HepG2 (cell line): ENCODE results near the gene PPIP5K1.

Experiments
- FOSL1 ChIP-seq: sonication (generic); formaldehyde crosslinking; IDR thresholded peaks from 2 replicates; pipeline ENCODE4 v1.9.0; 2021; ENCODE audit warnings: missing genetic modification reagents, borderline replicate concordance
- NFE2L2 ChIP-seq: fragments of 150-350 bp; IDR thresholded peaks from 2 replicates; pipeline ENCODE4 v1.6.1; 2014; ENCODE audit warnings: low read length
- SIN3A ChIP-seq: IDR thresholded peaks from 2 replicates; pipeline ENCODE4 v1.6.1; 2011; ENCODE audit warnings: low read depth, mild to moderate bottlenecking, control low read depth, low read length, borderline replicate concordance
- SMAD1 ChIP-seq: sonication (generic); formaldehyde crosslinking; IDR thresholded peaks from 2 replicates; pipeline ENCODE4 v1.4.0; 2020; ENCODE audit warnings: missing genetic modification reagents, low read depth, mild to moderate bottlenecking, borderline replicate concordance
- SRSF9 ChIP-seq: fragments of 200-400 bp; formaldehyde crosslinking; IDR thresholded peaks from 2 replicates; pipeline ENCODE4 v1.6.1; 2018; ENCODE audit warnings: borderline replicate concordance, mild to moderate bottlenecking, low read depth, low read length; ENCODE audit not compliant: insufficient read depth, poor library complexity, severe bottlenecking
- SUZ12 ChIP-seq: fragments of 150-350 bp; IDR thresholded peaks from 2 replicates; pipeline ENCODE4 v1.6.1; 2014; ENCODE audit warnings: low read depth, low read length
- ZFP37 ChIP-seq: sonication (generic); formaldehyde crosslinking; IDR thresholded peaks from 2 replicates; pipeline ENCODE4 v1.4.0; 2020; ENCODE audit warnings: missing genetic modification reagents, borderline replicate concordance
- TF ChIP-seq, protein P1 (sequence below): sonication (generic); formaldehyde crosslinking; IDR thresholded peaks from 2 replicates; pipeline ENCODE4 v1.8.0; 2022; ENCODE audit warnings: mild to moderate bottlenecking, missing genetic modification reagents
- TF ChIP-seq, protein P2 (sequence below), 2 experiments: sonication (generic) in 1 of 2; formaldehyde crosslinking in 1 of 2; IDR thresholded peaks; 2 replicates each; pipeline versions ENCODE4 v1.6.1 to v1.9.0; 2014 to 2022; ENCODE audit warnings: antibody characterized with exemption in 1 of 2, borderline replicate concordance in 1 of 2, inconsistent platforms in 1 of 2, low read depth in 1 of 2, missing genetic modification reagents in 1 of 2
- TF ChIP-seq, protein P3 (sequence below): sonication (generic); formaldehyde crosslinking; IDR thresholded peaks from 2 replicates; pipeline ENCODE4 v1.5.0; 2020; ENCODE audit warnings: mild to moderate bottlenecking, missing genetic modification reagents, moderate library complexity
- TF ChIP-seq, protein P4 (sequence below), 2 experiments: IDR thresholded peaks; 2 replicates each; pipeline ENCODE4 v1.6.1; 2011 to 2012; ENCODE audit warnings: low read length in 2 of 2, borderline replicate concordance in 1 of 2, low read depth in 1 of 2, mild to moderate bottlenecking in 1 of 2, moderate library complexity in 1 of 2

DNA sequence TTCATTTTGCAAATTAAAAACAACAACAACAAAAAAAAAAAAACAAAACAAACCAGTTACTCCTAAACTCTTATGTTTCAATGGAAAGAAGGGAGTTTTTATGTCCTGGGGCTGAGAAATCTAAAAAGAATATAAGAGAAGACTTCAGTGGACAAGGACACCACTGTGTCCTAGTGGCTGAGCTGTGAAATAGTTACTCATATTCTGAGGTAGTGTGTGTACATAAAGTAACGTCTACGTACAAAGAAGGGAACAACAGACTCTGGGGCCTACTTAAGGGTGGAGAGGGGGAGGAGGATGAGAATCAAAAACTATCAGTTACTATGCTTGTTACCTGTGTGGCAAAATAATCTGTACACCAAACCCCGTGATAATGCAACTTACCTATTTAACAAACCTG, 91.0 kb downstream of the PPIP5K1 start:
- TF ChIP-seq ZFP37 (CRISPR knock-in tag) (no peak), SIN3A (no peak), NFE2L2 (no peak), SRSF9 (no peak), SMAD1 (CRISPR knock-in tag) (no peak), SUZ12 (no peak), FOSL1 (CRISPR knock-in tag) (no peak)
- TF ChIP-seq, protein P1, sequence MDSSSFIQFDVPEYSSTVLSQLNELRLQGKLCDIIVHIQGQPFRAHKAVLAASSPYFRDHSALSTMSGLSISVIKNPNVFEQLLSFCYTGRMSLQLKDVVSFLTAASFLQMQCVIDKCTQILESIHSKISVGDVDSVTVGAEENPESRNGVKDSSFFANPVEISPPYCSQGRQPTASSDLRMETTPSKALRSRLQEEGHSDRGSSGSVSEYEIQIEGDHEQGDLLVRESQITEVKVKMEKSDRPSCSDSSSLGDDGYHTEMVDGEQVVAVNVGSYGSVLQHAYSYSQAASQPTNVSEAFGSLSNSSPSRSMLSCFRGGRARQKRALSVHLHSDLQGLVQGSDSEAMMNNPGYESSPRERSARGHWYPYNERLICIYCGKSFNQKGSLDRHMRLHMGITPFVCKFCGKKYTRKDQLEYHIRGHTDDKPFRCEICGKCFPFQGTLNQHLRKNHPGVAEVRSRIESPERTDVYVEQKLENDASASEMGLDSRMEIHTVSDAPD (CRISPR knock-in tag) = no peak
- TF ChIP-seq, protein P2, sequence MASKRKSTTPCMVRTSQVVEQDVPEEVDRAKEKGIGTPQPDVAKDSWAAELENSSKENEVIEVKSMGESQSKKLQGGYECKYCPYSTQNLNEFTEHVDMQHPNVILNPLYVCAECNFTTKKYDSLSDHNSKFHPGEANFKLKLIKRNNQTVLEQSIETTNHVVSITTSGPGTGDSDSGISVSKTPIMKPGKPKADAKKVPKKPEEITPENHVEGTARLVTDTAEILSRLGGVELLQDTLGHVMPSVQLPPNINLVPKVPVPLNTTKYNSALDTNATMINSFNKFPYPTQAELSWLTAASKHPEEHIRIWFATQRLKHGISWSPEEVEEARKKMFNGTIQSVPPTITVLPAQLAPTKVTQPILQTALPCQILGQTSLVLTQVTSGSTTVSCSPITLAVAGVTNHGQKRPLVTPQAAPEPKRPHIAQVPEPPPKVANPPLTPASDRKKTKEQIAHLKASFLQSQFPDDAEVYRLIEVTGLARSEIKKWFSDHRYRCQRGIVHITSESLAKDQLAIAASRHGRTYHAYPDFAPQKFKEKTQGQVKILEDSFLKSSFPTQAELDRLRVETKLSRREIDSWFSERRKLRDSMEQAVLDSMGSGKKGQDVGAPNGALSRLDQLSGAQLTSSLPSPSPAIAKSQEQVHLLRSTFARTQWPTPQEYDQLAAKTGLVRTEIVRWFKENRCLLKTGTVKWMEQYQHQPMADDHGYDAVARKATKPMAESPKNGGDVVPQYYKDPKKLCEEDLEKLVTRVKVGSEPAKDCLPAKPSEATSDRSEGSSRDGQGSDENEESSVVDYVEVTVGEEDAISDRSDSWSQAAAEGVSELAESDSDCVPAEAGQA (IDR thresholded peaks at IDR 0.05; ENCODE audit: low read depth) = no peak
- TF ChIP-seq, protein P2 (CRISPR knock-in tag; IDR thresholded peaks at IDR 0.05; ENCODE audit: borderline replicate concordance) = no peak
- TF ChIP-seq, protein P3, sequence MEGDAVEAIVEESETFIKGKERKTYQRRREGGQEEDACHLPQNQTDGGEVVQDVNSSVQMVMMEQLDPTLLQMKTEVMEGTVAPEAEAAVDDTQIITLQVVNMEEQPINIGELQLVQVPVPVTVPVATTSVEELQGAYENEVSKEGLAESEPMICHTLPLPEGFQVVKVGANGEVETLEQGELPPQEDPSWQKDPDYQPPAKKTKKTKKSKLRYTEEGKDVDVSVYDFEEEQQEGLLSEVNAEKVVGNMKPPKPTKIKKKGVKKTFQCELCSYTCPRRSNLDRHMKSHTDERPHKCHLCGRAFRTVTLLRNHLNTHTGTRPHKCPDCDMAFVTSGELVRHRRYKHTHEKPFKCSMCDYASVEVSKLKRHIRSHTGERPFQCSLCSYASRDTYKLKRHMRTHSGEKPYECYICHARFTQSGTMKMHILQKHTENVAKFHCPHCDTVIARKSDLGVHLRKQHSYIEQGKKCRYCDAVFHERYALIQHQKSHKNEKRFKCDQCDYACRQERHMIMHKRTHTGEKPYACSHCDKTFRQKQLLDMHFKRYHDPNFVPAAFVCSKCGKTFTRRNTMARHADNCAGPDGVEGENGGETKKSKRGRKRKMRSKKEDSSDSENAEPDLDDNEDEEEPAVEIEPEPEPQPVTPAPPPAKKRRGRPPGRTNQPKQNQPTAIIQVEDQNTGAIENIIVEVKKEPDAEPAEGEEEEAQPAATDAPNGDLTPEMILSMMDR (CRISPR knock-in tag) = no peak
- TF ChIP-seq, protein P4, sequence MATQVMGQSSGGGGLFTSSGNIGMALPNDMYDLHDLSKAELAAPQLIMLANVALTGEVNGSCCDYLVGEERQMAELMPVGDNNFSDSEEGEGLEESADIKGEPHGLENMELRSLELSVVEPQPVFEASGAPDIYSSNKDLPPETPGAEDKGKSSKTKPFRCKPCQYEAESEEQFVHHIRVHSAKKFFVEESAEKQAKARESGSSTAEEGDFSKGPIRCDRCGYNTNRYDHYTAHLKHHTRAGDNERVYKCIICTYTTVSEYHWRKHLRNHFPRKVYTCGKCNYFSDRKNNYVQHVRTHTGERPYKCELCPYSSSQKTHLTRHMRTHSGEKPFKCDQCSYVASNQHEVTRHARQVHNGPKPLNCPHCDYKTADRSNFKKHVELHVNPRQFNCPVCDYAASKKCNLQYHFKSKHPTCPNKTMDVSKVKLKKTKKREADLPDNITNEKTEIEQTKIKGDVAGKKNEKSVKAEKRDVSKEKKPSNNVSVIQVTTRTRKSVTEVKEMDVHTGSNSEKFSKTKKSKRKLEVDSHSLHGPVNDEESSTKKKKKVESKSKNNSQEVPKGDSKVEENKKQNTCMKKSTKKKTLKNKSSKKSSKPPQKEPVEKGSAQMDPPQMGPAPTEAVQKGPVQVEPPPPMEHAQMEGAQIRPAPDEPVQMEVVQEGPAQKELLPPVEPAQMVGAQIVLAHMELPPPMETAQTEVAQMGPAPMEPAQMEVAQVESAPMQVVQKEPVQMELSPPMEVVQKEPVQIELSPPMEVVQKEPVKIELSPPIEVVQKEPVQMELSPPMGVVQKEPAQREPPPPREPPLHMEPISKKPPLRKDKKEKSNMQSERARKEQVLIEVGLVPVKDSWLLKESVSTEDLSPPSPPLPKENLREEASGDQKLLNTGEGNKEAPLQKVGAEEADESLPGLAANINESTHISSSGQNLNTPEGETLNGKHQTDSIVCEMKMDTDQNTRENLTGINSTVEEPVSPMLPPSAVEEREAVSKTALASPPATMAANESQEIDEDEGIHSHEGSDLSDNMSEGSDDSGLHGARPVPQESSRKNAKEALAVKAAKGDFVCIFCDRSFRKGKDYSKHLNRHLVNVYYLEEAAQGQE (IDR thresholded peaks at IDR 0.05; ENCODE audit: borderline replicate concordance in 1 of 2, low read depth in 1 of 2, low read length in 2 of 2) = no peak
